Measurements from ENCODE around the gene TLK1.
A peak's percentile ranks its signal among the peaks of the same experiment; 100 is the strongest.

TLK1 gene

GRCh38 chr2:170973225-170973491, 187.5 kb downstream of the TLK1 start:
- H3K9ac ChIP-seq (ENCODE audit: low read depth, low read length), result peak overlapping the region; percentile 30; the same call in 1 of the 2 replicates
- no peaks in the 10 kb centered on the region for H3K36me3 ChIP-seq (ENCODE audit: insufficient read depth, low read length)
- H3K4me1 ChIP-seq (ENCODE audit: insufficient read depth, low read length), result peaks cover 5% of the 10 kb centered on the region; the same call in 1 of the 2 replicates
- no peaks in the 10 kb centered on the region for H3K9me3 ChIP-seq (ENCODE audit: control insufficient read depth, insufficient read depth, low read length)

- H3K9ac ChIP-seq (ENCODE audit: low read depth, low read length), result no peak overlapping the region
- H3K36me3 ChIP-seq (ENCODE audit: insufficient read depth, low read length), result no peaks in the 10 kb centered on the region
These were observed 188.1 kb downstream of the TLK1 start for GRCh38 chr2:170972296-170973224.

GRCh38 chr2:170971071-170971470, 189.6 kb downstream of the TLK1 start:
- H3K4me1 ChIP-seq (ENCODE audit: insufficient read depth, low read length), result peaks cover 5% of the 10 kb centered on the region; the same call in 1 of the 2 replicates
- peaks cover 9% of the 10 kb centered on the region; the same call in 1 of the 2 replicates for H3K36me3 ChIP-seq (ENCODE audit: insufficient read depth, low read length)
- no peaks in the 10 kb centered on the region for H3K9me3 ChIP-seq (ENCODE audit: control insufficient read depth, insufficient read depth, low read length)
- H3K9ac ChIP-seq (ENCODE audit: low read depth, low read length), result no peak overlapping the region

More at GRCh38 chr2:170972296-170973224, 188.1 kb downstream of the TLK1 start:
- Histone ChIP-seq H3K4me1 (ENCODE audit: insufficient read depth, low read length) (peaks cover 5% of the 10 kb centered on the region; the same call in 1 of the 2 replicates), H3K9me3 (ENCODE audit: control insufficient read depth, insufficient read depth, low read length) (no peaks in the 10 kb centered on the region)

- Histone ChIP-seq H3K9ac (ENCODE audit: low read depth, low read length) (no peak overlapping the region), H3K4me1 (ENCODE audit: insufficient read depth, low read length) (peaks cover 4% of the 10 kb centered on the region; the same call in 1 of the 2 replicates), H3K36me3 (ENCODE audit: insufficient read depth, low read length) (peaks cover 12% of the 10 kb centered on the region; the same call in 1 of the 2 replicates), H3K9me3 (ENCODE audit: control insufficient read depth, insufficient read depth, low read length) (no peaks in the 10 kb centered on the region)
These were observed 190.7 kb downstream of the TLK1 start for GRCh38 chr2:170969872-170970496.

- H3K4me1 ChIP-seq (ENCODE audit: insufficient read depth, low read length), result no peaks in the 10 kb centered on the region
- no peak overlapping the region for H3K9ac ChIP-seq (ENCODE audit: low read depth, low read length)
- H3K36me3 ChIP-seq (ENCODE audit: insufficient read depth, low read length), result peaks cover 12% of the 10 kb centered on the region; the same call in 1 of the 2 replicates
- H3K9me3 ChIP-seq (ENCODE audit: control insufficient read depth, insufficient read depth, low read length), result no peaks in the 10 kb centered on the region
These were observed 191.7 kb downstream of the TLK1 start for GRCh38 chr2:170969030-170969429.

- Histone ChIP-seq H3K9ac (ENCODE audit: low read depth, low read length) (no peak overlapping the region), H3K9me3 (ENCODE audit: control insufficient read depth, insufficient read depth, low read length) (no peaks in the 10 kb centered on the region), H3K36me3 (ENCODE audit: insufficient read depth, low read length) (peaks cover 18% of the 10 kb centered on the region), H3K4me1 (ENCODE audit: insufficient read depth, low read length) (no peaks in the 10 kb centered on the region)
These were observed 192.3 kb downstream of the TLK1 start for GRCh38 chr2:170968205-170969003.

GRCh38 chr2:170967553-170967952, 193.1 kb downstream of the TLK1 start:
- no peaks in the 10 kb centered on the region for H3K9me3 ChIP-seq (ENCODE audit: control insufficient read depth, insufficient read depth, low read length)
- no peaks in the 10 kb centered on the region for H3K4me1 ChIP-seq (ENCODE audit: insufficient read depth, low read length)
- H3K36me3 ChIP-seq (ENCODE audit: insufficient read depth, low read length), result peaks cover 21% of the 10 kb centered on the region
- H3K9ac ChIP-seq (ENCODE audit: low read depth, low read length), result no peak overlapping the region

GRCh38 chr2:170966648-170967396, 193.9 kb downstream of the TLK1 start:
- Histone ChIP-seq H3K9ac (ENCODE audit: low read depth, low read length) (no peak overlapping the region), H3K36me3 (ENCODE audit: insufficient read depth, low read length) (peaks cover 28% of the 10 kb centered on the region), H3K4me1 (ENCODE audit: insufficient read depth, low read length) (no peaks in the 10 kb centered on the region), H3K9me3 (ENCODE audit: control insufficient read depth, insufficient read depth, low read length) (no peaks in the 10 kb centered on the region)

GRCh38 chr2:170965446-170966225, 195.1 kb downstream of the TLK1 start:
- Histone ChIP-seq H3K9ac (ENCODE audit: low read depth, low read length) (no peak overlapping the region), H3K9me3 (ENCODE audit: control insufficient read depth, insufficient read depth, low read length) (no peaks in the 10 kb centered on the region), H3K36me3 (ENCODE audit: insufficient read depth, low read length) (peaks cover 37% of the 10 kb centered on the region), H3K4me1 (ENCODE audit: insufficient read depth, low read length) (no peaks in the 10 kb centered on the region)

- Histone ChIP-seq H3K9ac (ENCODE audit: low read depth, low read length) (no peak overlapping the region), H3K9me3 (ENCODE audit: control insufficient read depth, insufficient read depth, low read length) (no peaks in the 10 kb centered on the region), H3K4me1 (ENCODE audit: insufficient read depth, low read length) (no peaks in the 10 kb centered on the region), H3K36me3 (ENCODE audit: insufficient read depth, low read length) (peaks cover 37% of the 10 kb centered on the region)
These were observed 197.3 kb downstream of the TLK1 start for GRCh38 chr2:170963386-170963785.

GRCh38 chr2:170953941-170954340, 206.8 kb downstream of the TLK1 start:
- Histone ChIP-seq H3K36me3 (ENCODE audit: insufficient read depth, low read length) (peaks cover 39% of the 10 kb centered on the region), H3K9ac (ENCODE audit: low read depth, low read length) (no peak overlapping the region), H3K4me1 (ENCODE audit: insufficient read depth, low read length) (no peaks in the 10 kb centered on the region), H3K9me3 (ENCODE audit: control insufficient read depth, insufficient read depth, low read length) (no peaks in the 10 kb centered on the region)

GRCh38 chr2:170950221-170950761, 210.4 kb downstream of the TLK1 start:
- H3K9ac ChIP-seq (ENCODE audit: low read depth, low read length), result no peak overlapping the region
- no peaks in the 10 kb centered on the region for H3K9me3 ChIP-seq (ENCODE audit: control insufficient read depth, insufficient read depth, low read length)
- no peaks in the 10 kb centered on the region for H3K4me1 ChIP-seq (ENCODE audit: insufficient read depth, low read length)
- peaks cover 27% of the 10 kb centered on the region for H3K36me3 ChIP-seq (ENCODE audit: insufficient read depth, low read length)

- peaks cover 20% of the 10 kb centered on the region for H3K36me3 ChIP-seq (ENCODE audit: insufficient read depth, low read length)
- H3K9ac ChIP-seq (ENCODE audit: low read depth, low read length), result no peak overlapping the region
- H3K4me1 ChIP-seq (ENCODE audit: insufficient read depth, low read length), result no peaks in the 10 kb centered on the region
- H3K9me3 ChIP-seq (ENCODE audit: control insufficient read depth, insufficient read depth, low read length), result no peaks in the 10 kb centered on the region
These were observed 211.3 kb downstream of the TLK1 start for GRCh38 chr2:170949415-170949814.

All from ES-I3 (cell line).